ENCODE measurements around the gene LCP2.

- TF ChIP-seq CTCF (conservative IDR thresholded peaks at IDR 0.05; ENCODE audit: low read length) (no peak), EZH2phosphoT487 (IDR thresholded peaks at IDR 0.05; ENCODE audit: borderline replicate concordance) (no peak)
These were observed 9.4 kb downstream of the LCP2 start for GRCh38 chr5:170288151-170288550.

All from Loucy (cell line).